HuH-7.5 (cell line): ENCODE data around the gene CPSF6.
"Not testable (repeated sequence)": the region's sequence is repeated elsewhere in the genome, so short reads cannot be mapped to it uniquely, and the experiment has no call there.

Source experiments
- DNase-seq: peaks from one replicate; pipeline ENCODE4 v3.0.0; 2011; ENCODE audit warnings: low spot score

CPSF6 gene

GRCh38 chr12:69262264-69262974, 23.1 kb downstream of the CPSF6 start:
- no peak for DNase-seq

GRCh38 chr12:69265205-69265604, 25.8 kb downstream of the CPSF6 start:
- DNase-seq, result no peak

DNA sequence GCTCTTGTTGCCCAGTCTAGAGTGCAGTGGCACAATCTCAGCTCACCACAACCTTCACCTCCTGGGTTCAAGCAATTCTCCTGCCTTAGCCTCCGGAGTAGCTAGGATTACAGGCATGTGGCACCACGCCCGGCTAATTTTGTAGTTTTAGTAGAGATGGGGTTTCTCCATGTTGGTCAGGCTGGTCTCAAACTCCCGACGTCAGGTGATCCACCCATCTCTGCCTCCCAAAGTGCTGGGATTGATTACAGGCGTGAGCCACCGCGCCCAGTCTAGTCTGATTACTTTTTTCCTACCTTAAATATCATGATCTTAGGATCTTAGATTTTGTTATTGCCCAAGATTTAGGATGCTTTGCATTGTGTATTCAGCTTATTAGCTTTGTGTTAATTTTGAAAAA, 26.3 kb downstream of the CPSF6 start:
- DNase-seq, result not testable (repeated sequence)

- no peak for DNase-seq
Measured at GRCh38 chr12:69266036-69266635, 26.8 kb downstream of the CPSF6 start.

- DNase-seq, result no peak
Measured at GRCh38 chr12:69269736-69270135, 30.4 kb downstream of the CPSF6 start.

DNA sequence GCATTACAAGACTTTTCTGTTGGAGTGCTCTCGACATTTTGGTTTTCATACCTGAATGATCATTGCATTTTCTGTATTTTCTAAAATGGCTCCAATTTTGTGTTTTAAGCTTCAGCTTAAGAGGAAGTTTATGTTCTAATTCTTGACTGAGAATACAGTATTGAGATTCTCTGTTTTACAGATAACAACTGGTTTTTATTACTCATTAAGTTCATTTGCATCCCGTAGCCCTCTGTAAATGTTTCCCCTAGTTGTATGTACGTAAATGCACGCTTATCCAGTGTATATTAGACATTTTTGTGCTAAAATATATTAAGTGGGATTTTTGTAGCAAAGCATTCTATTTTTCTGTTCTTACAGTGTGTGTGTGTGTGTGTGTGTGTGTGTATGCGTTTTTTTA, 33.1 kb downstream of the CPSF6 start:
- DNase-seq, result no peak

DNA sequence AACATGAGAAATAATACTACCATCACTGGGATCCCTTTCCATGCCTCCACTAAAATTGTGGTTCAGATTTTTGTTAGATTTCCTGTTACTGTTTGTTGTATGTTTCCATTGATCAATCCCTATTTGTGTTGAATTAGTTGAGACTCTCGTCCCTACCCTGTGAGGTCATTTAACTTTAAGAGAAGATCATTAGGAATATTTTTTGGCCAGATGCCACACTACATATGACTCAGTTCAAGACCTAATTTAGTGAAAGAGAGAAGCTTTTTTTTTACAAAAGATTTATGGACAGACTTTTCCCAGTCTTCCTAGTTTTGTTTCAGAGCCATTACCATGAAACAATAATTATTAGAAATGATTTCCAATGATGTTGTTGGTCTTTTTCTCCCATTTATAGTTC, 35.5 kb downstream of the CPSF6 start:
- no peak for DNase-seq

DNA sequence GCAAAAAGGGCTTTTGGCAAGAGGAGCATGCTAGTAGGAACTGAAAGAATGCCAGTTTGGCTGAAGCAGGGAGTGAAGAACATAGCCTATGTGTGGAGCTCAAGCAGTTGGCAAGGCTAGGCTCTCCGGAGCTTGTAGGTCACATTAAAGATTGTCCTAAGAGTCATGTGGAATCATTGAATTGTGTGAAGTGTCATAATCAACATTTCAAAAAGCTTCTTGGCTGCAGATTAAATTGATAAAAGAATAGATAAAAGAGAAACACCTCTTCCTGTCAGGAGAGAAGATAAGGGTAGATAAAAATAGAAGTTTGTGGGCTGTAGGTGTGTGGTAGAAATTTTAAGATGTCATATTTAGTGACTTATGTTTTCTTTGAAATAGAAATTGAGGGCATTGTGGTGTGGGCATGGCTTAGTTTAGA, 36.1 kb downstream of the CPSF6 start:
- DNase-seq, result no peak

DNA sequence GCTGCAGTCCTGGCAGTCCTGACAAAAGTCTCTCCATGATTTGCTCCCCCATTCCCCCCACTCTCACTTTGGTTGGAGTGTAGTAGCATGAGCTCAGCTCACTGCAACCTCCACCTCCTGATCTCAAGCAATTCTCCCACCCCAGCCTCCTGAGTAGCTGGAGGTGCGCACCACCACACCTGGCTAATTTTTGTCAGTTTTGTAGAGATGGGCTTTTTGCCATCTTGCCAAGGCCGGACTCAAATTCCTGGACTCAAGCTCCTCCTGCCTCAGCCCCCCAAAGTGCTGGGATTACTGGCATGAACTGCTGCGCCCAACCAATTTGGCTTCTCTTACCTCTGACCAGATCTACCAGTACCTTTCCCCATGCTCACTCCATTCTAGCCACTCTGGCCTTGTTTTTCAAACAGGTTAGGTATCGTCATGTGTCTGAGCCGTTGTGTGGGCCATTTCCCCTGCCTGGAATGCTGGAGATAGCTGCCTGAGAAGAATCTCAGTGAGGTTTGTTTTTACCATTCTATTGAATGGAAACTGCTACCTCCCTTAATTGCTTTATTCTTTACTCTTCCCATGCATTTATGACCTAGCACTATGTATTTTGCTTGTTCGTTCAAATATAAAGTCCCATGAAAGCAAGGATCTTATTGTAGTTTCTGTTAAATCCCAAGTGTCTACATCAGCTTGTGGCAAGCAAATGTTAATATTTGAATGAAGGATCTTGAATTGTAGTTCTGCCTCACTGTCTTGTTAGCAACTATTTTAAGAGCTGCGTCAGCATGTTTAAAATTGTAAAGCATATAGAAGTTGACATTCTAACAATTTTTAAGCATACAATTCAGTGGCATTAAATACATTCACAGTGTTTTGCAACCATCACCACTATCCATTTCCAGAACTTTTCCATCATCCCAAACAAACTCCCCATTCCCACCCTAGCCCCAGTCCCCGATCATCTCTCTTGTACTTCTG, 39.7 kb downstream of the CPSF6 start:
- DNase-seq, result no peak

DNA sequence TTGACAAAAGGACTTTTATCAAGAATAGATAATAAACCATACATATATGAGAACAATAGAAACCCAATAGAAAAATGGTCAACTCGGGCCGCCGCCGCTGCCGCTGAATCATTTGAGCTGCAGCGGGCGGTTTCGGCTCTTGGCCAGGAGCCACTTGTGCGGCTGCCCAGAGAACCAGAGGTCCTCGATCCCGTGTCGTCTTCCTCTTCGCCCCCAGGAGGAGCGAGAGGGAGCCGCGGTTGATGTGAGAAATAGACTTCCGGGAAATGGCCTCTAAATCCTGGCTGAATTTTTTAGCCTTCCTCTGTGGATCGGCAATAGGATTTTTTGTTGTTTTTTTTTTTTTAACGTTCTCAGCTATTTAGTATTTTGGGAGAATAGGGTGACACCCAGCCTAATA, 44.8 kb downstream of the CPSF6 start:
- DNase-seq, result peak; percentile 6

GRCh38 chr12:69287556-69287955, 48.2 kb downstream of the CPSF6 start:
- no peak for DNase-seq

DNA sequence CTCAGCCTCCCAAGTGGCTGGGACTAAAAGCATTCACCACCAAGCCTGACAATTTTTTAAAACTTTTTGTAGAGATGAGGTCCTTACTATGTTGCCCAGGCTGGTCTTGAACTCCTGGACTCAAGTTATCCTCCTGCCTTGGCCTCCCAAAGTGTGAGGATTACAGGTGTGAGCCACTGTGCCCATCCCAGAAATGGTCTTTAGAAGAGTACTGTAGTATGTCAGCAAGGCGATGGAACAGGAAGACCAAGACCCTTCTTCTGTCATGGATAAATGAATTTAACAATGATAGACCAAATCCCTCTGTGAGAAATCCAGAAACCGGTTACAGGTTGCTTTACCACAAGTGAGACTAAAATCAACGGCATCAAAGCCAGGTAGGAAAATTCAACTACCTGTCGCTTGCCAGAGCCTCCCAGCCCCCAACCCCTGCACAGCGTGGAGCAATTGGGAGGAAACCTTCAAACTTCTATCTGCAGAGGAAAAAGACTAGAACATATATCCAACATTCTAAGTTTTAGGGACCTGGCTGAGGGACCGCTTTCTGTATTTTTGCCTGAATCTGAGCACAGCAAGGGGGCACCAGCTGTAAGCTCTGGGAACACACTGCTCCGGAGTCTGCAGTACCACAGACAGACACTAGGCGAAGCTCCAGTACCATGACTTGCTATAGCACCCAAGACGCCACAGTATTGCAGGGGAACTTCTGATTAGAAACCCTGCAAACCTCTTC, 51.3 kb downstream of the CPSF6 start:
- peak; percentile 46 for DNase-seq

DNA sequence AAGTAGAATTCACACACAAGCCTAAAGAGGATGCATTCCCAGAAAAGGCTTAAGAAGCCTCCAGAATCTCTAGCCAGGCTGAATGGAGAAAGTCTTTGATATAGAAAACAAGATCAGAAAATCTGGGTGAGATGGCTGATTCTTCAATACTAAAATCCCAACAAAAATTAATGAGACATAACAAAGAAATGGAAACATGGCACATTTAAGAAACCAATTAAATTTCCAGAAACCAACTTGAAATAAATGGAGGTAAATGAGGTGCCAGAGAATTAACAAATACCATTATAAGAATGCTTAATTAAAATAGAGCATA, 51.9 kb downstream of the CPSF6 start:
- DNase-seq, result no peak

GRCh38 chr12:69298133-69298532, 58.8 kb downstream of the CPSF6 start:
- no peak for DNase-seq

- no peak for DNase-seq
Measured at GRCh38 chr12:69298947-69299346, 59.6 kb downstream of the CPSF6 start.

GRCh38 chr12:69304284-69304683, 64.9 kb downstream of the CPSF6 start:
- no peak for DNase-seq

DNA sequence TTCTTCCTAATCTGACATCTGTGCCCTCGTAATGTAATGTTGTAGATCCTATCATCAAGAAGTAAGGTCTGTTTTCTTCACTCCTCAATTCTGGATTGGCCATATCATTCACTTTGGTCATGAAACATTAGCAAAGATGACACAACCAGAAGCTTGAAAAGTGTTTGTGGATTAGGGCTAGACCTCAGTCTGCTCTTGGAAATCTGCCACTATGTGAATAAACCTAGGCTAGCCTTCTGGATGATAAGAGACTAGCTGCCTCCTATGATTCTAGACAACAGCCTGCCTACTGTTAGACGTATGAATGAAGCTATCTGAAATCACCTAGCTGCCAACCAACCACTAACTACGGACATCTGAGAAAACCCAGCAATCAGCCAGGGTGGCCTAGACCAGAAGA, 70.1 kb downstream of the CPSF6 start:
- DNase-seq, result no peak

- no peak for DNase-seq
Measured at GRCh38 chr12:69313209-69313608, 73.8 kb downstream of the CPSF6 start.

- not testable (repeated sequence) for DNase-seq
Measured at GRCh38 chr12:69316784-69317183, 77.4 kb downstream of the CPSF6 start.

DNA sequence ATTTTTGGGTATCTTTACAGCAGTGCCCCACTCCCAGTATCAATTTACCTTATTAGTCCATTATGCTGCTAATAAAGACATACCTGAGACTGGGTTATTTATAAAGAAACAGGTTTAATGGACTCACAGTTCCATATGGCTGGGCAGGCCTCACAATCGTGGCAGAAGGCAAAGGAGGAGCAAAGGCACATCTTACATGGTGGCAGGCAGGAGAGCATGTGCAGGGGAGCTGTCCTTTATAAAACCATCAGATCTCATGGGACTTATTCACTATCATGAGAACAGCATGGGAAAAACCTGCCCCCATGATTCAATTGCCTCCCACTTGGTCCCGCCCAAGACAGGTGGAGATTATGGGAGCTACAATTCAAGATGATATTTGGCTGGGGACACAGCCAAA, 77.9 kb downstream of the CPSF6 start:
- not testable (repeated sequence) for DNase-seq

GRCh38 chr12:69318225-69318624, 78.9 kb downstream of the CPSF6 start:
- no peak for DNase-seq

DNA sequence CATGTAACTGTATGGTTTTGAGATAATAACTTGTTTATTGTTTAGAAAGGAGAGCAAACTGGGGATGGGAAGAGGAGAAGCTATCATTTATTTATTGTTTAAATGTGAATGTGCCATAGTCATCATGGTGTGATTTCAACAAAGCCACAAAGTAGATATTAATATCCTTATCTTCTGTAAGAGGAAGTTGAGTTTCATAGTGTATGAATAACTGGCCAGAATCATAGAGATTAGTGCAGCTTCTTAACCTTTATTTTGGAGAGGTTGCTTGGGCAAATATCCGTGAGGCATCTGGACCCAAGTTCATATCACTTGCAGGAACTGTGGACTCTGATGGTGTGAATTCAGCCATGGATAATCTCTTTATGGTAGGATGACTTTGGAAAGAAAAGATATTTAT, 82.0 kb downstream of the CPSF6 start:
- DNase-seq, result no peak
